ENCODE measurements around the gene EBP.

Gene EBP

DNA sequence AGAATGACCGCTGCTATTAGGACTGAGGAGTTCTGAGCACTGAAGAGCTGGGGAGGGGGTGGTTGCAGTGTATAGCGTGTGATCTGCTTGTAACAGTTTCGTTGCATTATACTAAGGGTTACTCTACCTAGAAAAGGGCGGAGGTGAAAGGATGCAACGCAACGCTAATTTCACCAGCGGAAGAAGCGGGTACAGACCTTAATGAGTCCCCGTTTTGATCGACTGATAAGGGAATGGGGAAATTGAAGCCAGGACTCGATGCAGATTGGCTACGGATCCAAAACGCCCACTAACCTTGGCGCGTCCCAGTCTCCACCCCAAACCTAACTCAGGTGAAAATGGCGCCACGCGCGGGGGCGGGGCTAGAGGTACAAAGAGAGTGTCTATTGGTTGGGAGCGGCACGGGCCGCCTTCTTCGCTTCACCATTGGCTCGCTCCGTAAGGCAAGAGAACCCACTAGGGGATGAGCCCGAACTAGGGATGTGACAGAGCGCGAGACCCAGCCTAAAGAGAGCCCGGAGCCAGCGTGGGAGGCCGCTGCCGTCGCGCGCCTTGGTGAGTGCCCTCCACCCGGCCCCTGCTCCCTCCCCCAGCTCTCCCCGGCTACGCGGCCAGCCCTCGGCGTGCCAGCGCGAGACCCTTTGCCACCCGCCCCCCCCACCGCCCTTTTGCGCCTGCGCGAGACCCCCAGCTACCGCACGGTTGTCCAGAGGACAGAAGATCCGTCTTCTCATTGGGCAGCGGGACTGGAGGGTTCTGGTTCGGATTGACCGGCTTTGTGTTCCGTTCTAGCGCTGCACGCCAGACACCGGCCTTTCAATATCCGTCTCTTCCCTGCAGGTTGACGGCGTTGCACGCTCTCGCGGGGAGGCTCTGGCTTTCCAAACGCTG is at the start of gene EBP:
TSS of gene EBP (plus strand) at position 456 of the 891 bp plus-strand sequence. CDS start 1,964 bp downstream, outside the sequence.
- peak; percentile 83 for DNase-seq

- no peak for DNase-seq
Observed at GRCh38 chrX:48472225-48472624, 49.4 kb upstream of the EBP start.

DNA sequence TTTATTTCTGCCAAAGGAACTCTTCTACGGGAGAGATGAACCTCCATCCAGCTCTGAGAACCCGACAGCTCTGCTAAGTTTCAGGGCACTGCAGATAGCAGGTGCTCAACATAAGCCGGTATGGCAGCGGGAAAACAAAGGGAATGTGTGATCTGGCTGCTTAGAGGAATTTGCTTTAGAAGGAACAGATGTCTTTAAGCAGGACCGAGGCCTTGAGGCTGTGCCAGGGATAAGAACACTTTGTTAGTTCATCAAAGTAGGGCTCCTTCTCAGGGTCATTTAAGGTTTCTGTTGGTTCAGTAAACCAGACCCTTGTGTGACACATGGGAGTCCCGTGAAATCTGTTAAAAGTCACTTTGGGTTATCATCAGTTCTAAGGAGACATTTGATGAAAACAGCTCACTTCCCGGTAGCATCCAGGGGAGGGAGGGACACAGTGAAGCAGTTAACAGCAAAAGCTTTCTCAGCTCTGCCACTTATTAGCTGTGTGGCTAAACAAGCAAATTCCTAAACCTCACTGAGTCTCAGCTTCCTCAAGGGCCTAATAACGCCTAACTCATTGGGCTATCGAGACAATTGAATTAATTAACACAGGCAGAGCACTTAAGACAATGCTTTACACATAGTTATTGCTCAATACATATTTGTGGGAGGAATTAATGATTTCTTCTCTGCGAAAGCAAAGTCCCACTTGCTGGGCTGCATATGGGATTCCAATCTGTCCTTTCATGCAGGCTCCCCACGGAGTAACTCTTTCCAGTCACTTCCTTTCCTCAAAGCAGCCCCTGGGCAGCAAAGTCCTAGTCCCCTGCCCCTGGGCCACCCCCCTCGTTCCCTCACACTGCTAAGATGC is 48.5 kb upstream of the EBP start:
- DNase-seq, result no peak

DNA sequence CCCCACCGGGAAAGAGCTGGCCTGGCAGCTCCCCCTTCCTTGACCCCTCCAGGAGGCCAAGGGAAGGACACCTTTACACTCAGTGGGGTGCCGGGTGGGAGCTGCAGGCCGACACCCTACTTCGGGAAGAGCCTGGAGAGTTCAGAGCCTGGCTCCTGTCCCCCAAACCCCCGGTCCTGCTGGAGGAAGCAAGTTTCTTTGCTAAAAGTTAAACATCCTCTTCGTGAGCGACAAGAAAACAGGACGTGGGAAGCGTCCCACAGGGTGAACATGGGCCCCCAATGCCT is 48.0 kb upstream of the EBP start:
- no peak for DNase-seq

DNA sequence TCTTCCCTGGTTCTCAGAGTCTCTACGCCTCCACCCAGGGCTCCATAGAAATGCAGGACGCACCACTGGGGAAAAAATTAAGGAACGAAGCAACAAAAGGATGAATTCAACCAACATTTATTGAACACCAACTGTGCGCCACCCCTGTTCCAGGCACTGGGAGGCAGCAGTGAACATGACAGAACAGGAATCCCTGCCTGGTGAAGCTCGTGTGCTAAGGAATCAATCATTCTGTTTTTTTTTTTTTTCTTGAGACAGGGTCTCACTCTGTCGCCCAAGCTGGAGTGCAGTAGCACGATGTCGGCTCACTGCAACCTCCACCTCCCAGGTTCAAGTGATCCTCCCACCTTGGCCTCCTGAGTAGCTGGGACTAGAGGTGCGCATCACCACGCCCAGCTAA is 47.5 kb upstream of the EBP start:
- DNase-seq, result no peak

GRCh38 chrX:48474581-48474980 is 47.0 kb upstream of the EBP start:
- DNase-seq, result no peak

DNA sequence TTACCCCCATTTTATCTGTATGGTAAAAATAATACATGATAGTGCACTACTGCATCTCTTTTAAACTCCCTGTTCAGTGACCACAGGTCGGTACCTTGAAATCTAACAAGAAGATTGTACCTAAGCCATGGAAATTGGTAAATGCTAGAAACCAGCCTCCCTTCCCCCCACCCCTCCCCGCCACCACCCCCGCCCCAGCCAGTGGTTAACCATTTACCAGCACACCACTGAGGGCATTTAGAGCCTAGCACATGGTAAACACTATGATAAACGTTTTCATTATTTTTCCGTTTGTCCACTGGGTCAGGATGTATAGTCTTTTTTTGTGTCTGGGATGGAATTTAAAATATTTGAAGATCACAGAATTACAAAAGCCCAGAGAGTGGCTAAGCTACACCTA is 46.3 kb upstream of the EBP start:
- DNase-seq, result no peak

- peak; percentile 92 for DNase-seq
Observed at GRCh38 chrX:48475774-48476577, 45.6 kb upstream of the EBP start, which contains the start of gene FTSJ1. Gene FTSJ1, plus strand, starts transcription at chrX:48476199. Its CDS starts 1,849 bp downstream, at chrX:48478048.

DNA sequence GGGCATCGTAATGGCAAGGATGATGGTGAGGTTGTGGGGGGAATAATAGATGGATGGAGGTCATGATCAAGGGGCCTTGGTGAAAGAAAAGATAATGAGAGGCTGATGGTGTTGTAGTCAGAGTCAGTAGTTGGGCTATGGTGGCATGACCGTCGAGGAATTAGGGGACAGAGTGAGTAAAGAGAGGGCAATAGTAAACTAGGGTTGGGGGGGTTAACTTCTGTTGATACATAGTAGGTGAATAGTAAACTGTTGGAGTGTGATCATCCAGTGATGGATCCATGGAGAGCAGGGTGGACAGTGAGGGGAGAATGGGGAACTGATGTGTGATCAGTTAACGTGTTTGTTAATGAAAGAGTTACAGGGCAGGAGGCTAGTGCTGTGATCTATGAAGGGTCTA is 44.7 kb upstream of the EBP start:
- no peak for DNase-seq

GRCh38 chrX:48477960-48478755 is 43.5 kb upstream of the EBP start:
- DNase-seq, result no peak

GRCh38 chrX:48478806-48479205 is 42.8 kb upstream of the EBP start:
- DNase-seq, result no peak

- DNase-seq, result no peak
Observed at GRCh38 chrX:48480142-48480541, 41.5 kb upstream of the EBP start.

DNA sequence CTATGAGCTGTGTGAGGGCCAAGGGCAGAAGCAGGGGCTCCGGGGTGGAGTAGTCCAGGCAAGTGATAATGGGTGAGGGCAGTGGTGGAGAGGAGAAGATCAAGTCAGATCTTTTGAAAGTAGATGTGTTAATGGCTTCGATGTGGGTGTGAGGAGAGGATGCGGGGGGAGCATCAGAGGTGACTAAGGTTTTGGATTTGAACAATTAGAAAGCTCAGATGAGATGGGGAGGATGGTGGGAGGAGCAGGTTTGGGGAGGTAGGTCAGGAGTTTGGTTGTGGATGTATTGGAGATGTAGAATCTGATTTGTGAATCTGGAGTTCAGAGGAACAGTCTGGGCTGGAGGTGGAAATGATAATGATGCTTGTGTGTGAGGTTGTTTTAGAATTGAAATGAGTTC is 41.0 kb upstream of the EBP start:
- no peak for DNase-seq

DNA sequence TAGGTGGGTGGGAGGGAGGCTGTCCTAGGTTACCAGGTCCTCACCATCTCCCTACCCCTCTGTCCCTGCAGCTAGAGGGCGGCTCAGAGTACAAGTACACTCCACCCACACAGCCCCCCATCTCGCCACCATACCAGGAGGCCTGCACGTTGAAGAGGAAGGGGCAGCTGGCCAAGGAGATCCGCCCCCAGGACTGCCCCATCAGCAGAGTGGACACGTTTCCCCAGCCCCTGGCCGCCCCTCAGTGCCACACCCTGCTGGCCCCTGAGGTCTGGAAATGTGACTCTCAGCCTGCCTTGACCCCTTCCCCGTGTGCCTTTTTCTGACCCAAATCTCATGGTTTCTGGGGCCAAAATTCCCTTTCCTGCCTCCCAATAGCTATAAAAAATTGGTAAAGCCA is 39.1 kb upstream of the EBP start:
- DNase-seq, result no peak

GRCh38 chrX:48487362-48487798 is 34.2 kb upstream of the EBP start:
- DNase-seq, result peak; percentile 92

DNA sequence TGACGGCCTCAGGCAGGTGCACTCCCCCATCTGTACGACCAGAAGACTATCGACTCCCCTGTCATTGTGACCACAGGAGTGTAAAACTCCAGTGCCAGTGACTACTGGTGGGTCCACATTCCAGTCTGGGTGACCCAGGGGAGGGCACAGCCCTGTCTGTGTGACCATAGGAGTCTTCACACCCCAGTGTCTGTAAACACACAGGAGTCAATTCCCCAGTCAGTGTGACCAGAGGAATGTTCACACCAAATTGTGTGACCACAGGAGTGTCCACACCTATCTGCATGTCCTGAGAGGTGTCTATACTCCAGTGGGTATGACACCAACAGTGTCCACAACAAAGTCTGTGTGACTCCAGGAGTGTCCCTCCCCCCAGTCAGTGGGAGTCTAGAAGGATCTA is 33.6 kb upstream of the EBP start:
- DNase-seq, result no peak

- no peak for DNase-seq
Observed at GRCh38 chrX:48489296-48489695, 32.3 kb upstream of the EBP start.

- DNase-seq, result no peak
Observed at GRCh38 chrX:48489892-48490291, 31.7 kb upstream of the EBP start.

DNA sequence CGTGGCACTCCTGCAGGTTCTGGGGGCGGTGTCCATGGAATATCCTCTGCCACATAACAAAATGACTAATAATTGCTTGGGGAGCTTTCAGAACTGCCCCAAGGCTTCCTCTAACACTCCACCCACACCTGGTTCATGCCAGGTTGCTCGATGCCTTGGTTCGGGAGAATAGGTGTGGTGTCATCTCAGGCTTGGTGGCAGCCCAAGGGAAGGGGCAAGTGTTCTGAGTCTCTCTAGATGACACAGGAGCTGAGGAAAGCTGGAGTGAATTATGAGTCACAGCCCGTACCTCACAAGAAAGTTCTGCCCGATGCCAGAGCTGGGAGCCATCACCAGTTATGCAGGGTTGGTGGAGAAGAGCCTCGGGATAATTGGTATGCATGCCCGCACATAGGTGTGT is 30.9 kb upstream of the EBP start:
- DNase-seq, result no peak

DNA sequence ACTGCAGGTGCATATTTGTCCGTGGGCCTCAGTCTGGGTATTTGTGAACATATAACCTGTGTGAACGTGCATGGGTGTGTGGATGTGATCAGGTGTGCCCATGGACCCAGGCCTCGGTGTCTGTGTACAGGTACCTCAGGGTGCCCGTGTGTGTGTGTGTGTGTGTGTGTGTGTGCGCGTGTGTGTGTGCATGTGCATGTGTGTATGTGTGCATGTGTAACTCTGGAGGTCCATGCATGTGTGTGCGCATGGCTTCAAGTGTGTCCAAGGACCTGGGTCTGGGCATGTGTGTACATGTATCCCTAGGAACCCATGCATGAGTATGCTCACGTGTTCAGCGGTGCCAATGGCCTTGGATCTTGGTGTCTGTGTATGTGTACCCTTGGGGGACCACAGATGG is 29.8 kb upstream of the EBP start:
- no peak for DNase-seq

- DNase-seq, result peak; percentile 41
Observed at GRCh38 chrX:48492293-48492910, 29.2 kb upstream of the EBP start.

DNA sequence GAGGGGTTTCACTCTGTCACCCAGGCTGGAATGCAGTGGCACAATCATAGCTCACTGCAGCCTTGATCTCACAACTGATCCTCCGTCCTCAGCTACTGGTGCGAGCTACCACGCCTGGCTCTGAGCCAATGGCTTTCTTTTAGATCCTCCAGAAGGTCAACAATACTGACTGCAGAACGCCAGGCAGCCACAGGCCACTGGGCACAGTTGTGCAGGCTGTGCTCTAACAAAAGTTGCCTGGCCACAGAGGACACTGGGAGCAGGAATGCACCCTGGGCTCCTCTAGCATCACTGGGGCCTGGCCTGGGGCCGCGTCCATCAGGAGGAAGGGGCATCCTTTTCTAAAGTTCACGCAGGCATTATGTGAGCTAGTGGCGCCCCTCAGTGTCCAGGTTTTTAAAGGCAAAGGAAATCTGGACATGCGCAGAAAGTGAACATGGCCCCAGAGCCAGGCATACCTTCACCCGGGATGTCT is 27.7 kb upstream of the EBP start:
- peak; percentile 50 for DNase-seq

All from fibroblast of upper back skin (primary cell).